SU-DHL-6 (cell line): Measurements from ENCODE around the gene CFAP410.

Experiments used
- H2AFZ ChIP-seq: fragments of 200-600 bp; sonication (generic); 2 replicates; pipeline ENCODE4 v1.6.1; 2014; ENCODE audit warnings: low read depth, mild to moderate bottlenecking, moderate library complexity, mixed read lengths, antibody characterized with exemption, low read length; ENCODE audit not compliant: severe bottlenecking
- H3F3A ChIP-seq: fragments of 200-600 bp; shearing (Covaris generic); 2 replicates; pipeline ENCODE4 v1.6.0; 2016; ENCODE audit warnings: antibody characterized with exemption, mild to moderate bottlenecking; ENCODE audit not compliant: insufficient read depth
- H3K27ac ChIP-seq: fragments of 200-600 bp; sonication (generic); 2 replicates; pipeline ENCODE4 v1.5.1; 2016; ENCODE audit warnings: low read depth, mild to moderate bottlenecking, low read length, moderate library complexity, mixed read lengths
- H3K27me3 ChIP-seq: fragments of 200-600 bp; sonication (generic), shearing (Covaris generic); 2 replicates; pipeline ENCODE4 v1.6.0; 2014; ENCODE audit warnings: mild to moderate bottlenecking, low read length
- H3K36me3 ChIP-seq: fragments of 200-600 bp; sonication (generic); 2 replicates; pipeline ENCODE4 v1.6.1; 2014; ENCODE audit warnings: mild to moderate bottlenecking, low read length, mixed read lengths
- H3K4me2 ChIP-seq: fragments of 300-600, 200-600 bp; shearing (Covaris generic), sonication (generic); 2 replicates; pipeline ENCODE4 v1.6.0; 2014; ENCODE audit warnings: low read length, low read depth, mild to moderate bottlenecking; ENCODE audit not compliant: poor library complexity, severe bottlenecking
- H3K4me3 ChIP-seq: fragments of 200-600 bp; sonication (generic); 2 replicates; pipeline ENCODE4 v1.5.1; 2014; ENCODE audit warnings: antibody characterized with exemption, low read length, mild to moderate bottlenecking, mixed read lengths; ENCODE audit not compliant: insufficient read depth, poor library complexity, severe bottlenecking
- H3K79me2 ChIP-seq: fragments of 200-600 bp; sonication (generic); 2 replicates; pipeline ENCODE4 v1.6.1; 2014; ENCODE audit warnings: mild to moderate bottlenecking, low read length, moderate library complexity; ENCODE audit not compliant: insufficient read depth
- H3K9ac ChIP-seq: fragments of 200-600 bp; sonication (generic); 2 replicates; pipeline ENCODE4 v1.7.0; 2014; ENCODE audit warnings: mild to moderate bottlenecking, low read length
- H3K9me2 ChIP-seq: fragments of 200-600 bp; sonication (generic); replicated peaks from 2 replicates; pipeline ENCODE4 v1.6.1; 2014; ENCODE audit warnings: low read length; ENCODE audit not compliant: insufficient read depth
- H3K9me3 ChIP-seq: fragments of 200-600 bp; sonication (generic); 2 replicates; pipeline ENCODE4 v1.6.1; 2014; ENCODE audit warnings: low read length, mixed read lengths; ENCODE audit not compliant: insufficient read depth
- H4K20me1 ChIP-seq: fragments of 200-600 bp; sonication (generic); 2 replicates; pipeline ENCODE4 v1.6.1; 2014; ENCODE audit warnings: low read depth, mild to moderate bottlenecking, antibody characterized with exemption, low read length, moderate library complexity, mixed read lengths
- EZH2phosphoT487 ChIP-seq: fragments of 200-600 bp; sonication (generic), shearing (Covaris generic); conservative IDR thresholded peaks from 2 replicates; pipeline ENCODE4 v1.6.1; 2018; ENCODE audit warnings: mild to moderate bottlenecking, antibody characterized with exemption, low read length, moderate library complexity, mixed read lengths
- TF ChIP-seq, protein P1 (sequence below): fragments of 200-600 bp; sonication (generic); IDR thresholded peaks from one replicate; pipeline ENCODE4 v1.5.1; 2017; ENCODE audit warnings: antibody characterized with exemption, mild to moderate bottlenecking, low read length, moderate library complexity; ENCODE audit not compliant: insufficient read depth, poor library complexity, severe bottlenecking

The CFAP410 gene

GRCh38 chr21:44313451-44313850 lies 25.7 kb downstream of the CFAP410 start:
- TF ChIP-seq, protein P1, sequence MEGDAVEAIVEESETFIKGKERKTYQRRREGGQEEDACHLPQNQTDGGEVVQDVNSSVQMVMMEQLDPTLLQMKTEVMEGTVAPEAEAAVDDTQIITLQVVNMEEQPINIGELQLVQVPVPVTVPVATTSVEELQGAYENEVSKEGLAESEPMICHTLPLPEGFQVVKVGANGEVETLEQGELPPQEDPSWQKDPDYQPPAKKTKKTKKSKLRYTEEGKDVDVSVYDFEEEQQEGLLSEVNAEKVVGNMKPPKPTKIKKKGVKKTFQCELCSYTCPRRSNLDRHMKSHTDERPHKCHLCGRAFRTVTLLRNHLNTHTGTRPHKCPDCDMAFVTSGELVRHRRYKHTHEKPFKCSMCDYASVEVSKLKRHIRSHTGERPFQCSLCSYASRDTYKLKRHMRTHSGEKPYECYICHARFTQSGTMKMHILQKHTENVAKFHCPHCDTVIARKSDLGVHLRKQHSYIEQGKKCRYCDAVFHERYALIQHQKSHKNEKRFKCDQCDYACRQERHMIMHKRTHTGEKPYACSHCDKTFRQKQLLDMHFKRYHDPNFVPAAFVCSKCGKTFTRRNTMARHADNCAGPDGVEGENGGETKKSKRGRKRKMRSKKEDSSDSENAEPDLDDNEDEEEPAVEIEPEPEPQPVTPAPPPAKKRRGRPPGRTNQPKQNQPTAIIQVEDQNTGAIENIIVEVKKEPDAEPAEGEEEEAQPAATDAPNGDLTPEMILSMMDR, result no peak
- no peak for TF ChIP-seq EZH2phosphoT487
- no peaks in the 10 kb centered on the region for H3K79me2 ChIP-seq
- H3K36me3 ChIP-seq, result no peaks in the 10 kb centered on the region
- no peak overlapping the region for H3K4me2 ChIP-seq
- no peak overlapping the region for H3K27ac ChIP-seq
- H3K9me2 ChIP-seq, result no peaks in the 10 kb centered on the region
- no peaks in the 10 kb centered on the region for H3K9me3 ChIP-seq
- no peaks in the 10 kb centered on the region for H3K27me3 ChIP-seq
- H3F3A ChIP-seq, result no peaks in the 10 kb centered on the region
- no peaks in the 10 kb centered on the region for H4K20me1 ChIP-seq
- H3K9ac ChIP-seq, result no peak overlapping the region
- no peak overlapping the region for H3K4me3 ChIP-seq
- H2AFZ ChIP-seq, result no peak overlapping the region

- H4K20me1 ChIP-seq, result no peaks in the 10 kb centered on the region
Observed at GRCh38 chr21:44312716-44313115, 26.5 kb downstream of the CFAP410 start.

DNA sequence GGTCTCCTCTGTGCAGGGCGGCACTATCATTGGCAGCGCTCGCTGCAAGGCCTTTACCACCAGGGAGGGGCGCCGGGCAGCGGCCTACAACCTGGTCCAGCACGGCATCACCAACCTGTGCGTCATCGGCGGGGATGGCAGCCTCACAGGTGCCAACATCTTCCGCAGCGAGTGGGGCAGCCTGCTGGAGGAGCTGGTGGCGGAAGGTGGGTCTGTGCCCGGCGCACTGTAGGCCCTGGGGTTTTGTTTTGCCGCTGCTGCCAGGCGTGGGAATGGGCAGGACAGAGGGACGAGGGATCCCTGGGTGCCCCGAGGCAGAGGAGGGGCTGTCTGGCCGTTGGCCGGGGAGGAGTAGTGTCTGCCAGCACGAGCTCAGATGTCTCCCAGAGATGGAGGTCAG lies 27.1 kb downstream of the CFAP410 start:
- Histone ChIP-seq H3K9ac (no peak overlapping the region), H3K36me3 (no peaks in the 10 kb centered on the region), H3K4me2 (no peak overlapping the region), H3K79me2 (no peaks in the 10 kb centered on the region), H3F3A (no peaks in the 10 kb centered on the region), H3K4me3 (no peak overlapping the region), H3K27ac (no peak overlapping the region), H3K27me3 (no peaks in the 10 kb centered on the region), H4K20me1 (no peaks in the 10 kb centered on the region), H2AFZ (no peak overlapping the region), H3K9me2 (no peaks in the 10 kb centered on the region), H3K9me3 (no peaks in the 10 kb centered on the region)
- TF ChIP-seq, protein P1, result no peak
- no peak for TF ChIP-seq EZH2phosphoT487

More at GRCh38 chr21:44312716-44313115, 26.5 kb downstream of the CFAP410 start:
- Histone ChIP-seq H3K9ac (no peak overlapping the region), H2AFZ (no peak overlapping the region), H3K9me2 (no peaks in the 10 kb centered on the region), H3K27ac (no peak overlapping the region), H3K9me3 (no peaks in the 10 kb centered on the region), H3K79me2 (no peaks in the 10 kb centered on the region), H3K4me3 (no peak overlapping the region), H3K27me3 (no peaks in the 10 kb centered on the region), H3F3A (no peaks in the 10 kb centered on the region), H3K4me2 (no peak overlapping the region), H3K36me3 (no peaks in the 10 kb centered on the region)
- no peak for TF ChIP-seq EZH2phosphoT487
- TF ChIP-seq, protein P1, result no peak
